GM23338 (cell line): ENCODE measurements around the gene CIAO3. TPM values are rescaled to one million over a fixed set of nuclear protein-coding genes. Genes with fewer than 3 reads are reported as not detected.

Source experiments
- ATAC-seq: fragments of 200-7000 bp; cut with Tn5 transposase; 3 replicates; pipeline ENCODE4 v1.9.1; 2020
- DNase-seq: peaks from one replicate; pipeline ENCODE4 v3.0.0-alpha.2; 2015; ENCODE audit warnings: low spot score
- H2AFZ ChIP-seq: fragments of 200-600 bp; sonication (generic); 2 replicates; pipeline ENCODE4 v1.8.0; 2016; ENCODE audit warnings: antibody characterized with exemption, mild to moderate bottlenecking, moderate library complexity
- H3F3A ChIP-seq: fragments of 200-600 bp; sonication (generic); replicated peaks from 2 replicates; pipeline ENCODE4 v1.8.0; 2017; ENCODE audit warnings: antibody characterized with exemption, mixed run types, low read depth
- H3K27ac ChIP-seq: fragments of 200-600 bp; sonication (generic); 2 replicates; pipeline ENCODE4 v1.6.1; 2016; ENCODE audit warnings: low read depth
- H3K27me3 ChIP-seq: fragments of 200-600 bp; sonication (generic); 2 replicates; pipeline ENCODE4 v1.8.0; 2016; ENCODE audit warnings: mild to moderate bottlenecking, mixed run types, moderate library complexity; ENCODE audit not compliant: insufficient read depth
- H3K36me3 ChIP-seq: fragments of 200-600 bp; sonication (generic); 2 replicates; pipeline ENCODE4 v1.8.0; 2016; ENCODE audit warnings: mild to moderate bottlenecking; ENCODE audit not compliant: insufficient read depth
- H3K4me1 ChIP-seq: fragments of 200-600 bp; sonication (generic); 2 replicates; pipeline ENCODE4 v1.8.0; 2016; ENCODE audit warnings: mild to moderate bottlenecking, moderate library complexity; ENCODE audit not compliant: insufficient read depth
- H3K4me2 ChIP-seq: fragments of 200-600 bp; sonication (generic); 2 replicates; pipeline ENCODE4 v1.7.1; 2017; ENCODE audit warnings: mixed run types
- H3K4me3 ChIP-seq: fragments of 200-600 bp; sonication (generic); 2 replicates; pipeline ENCODE4 v1.6.1; 2016; ENCODE audit warnings: mixed run types
- H3K79me2 ChIP-seq: fragments of 200-600 bp; sonication (generic); replicated peaks from 2 replicates; pipeline ENCODE4 v1.8.0; 2017; ENCODE audit warnings: mild to moderate bottlenecking; ENCODE audit not compliant: insufficient read depth
- H3K9me2 ChIP-seq: fragments of 200-600 bp; sonication (generic); 2 replicates; pipeline ENCODE4 v1.8.0; 2017; ENCODE audit not compliant: insufficient read depth
- H4K20me1 ChIP-seq: fragments of 200-600 bp; sonication (generic); replicated peaks from 2 replicates; pipeline ENCODE4 v1.8.0; 2017; ENCODE audit warnings: mild to moderate bottlenecking; ENCODE audit not compliant: insufficient read depth
- H3K27ac Mint-ChIP-seq: 2 replicates; pipeline ENCODE4 v1.8.0; 2020; ENCODE audit warnings: inconsistent platforms, mild to moderate bottlenecking, moderate library complexity, mixed read lengths
- H3K27me3 Mint-ChIP-seq: 3 replicates; pipeline ENCODE4 v1.8.0; 2022; ENCODE audit warnings: low read depth, mild to moderate bottlenecking, moderate library complexity, mixed read lengths, inconsistent platforms; ENCODE audit not compliant: insufficient read depth, poor library complexity
- H3K36me3 Mint-ChIP-seq: 3 replicates; pipeline ENCODE4 v1.8.0; 2021; ENCODE audit warnings: low read depth, mild to moderate bottlenecking, inconsistent platforms, moderate library complexity, mixed read lengths
- H3K4me1 Mint-ChIP-seq: 3 replicates; pipeline ENCODE4 v1.8.0; 2020; ENCODE audit warnings: mild to moderate bottlenecking, inconsistent platforms, mixed read lengths
- H3K4me3 Mint-ChIP-seq: 3 replicates; pipeline ENCODE4 v1.8.0; 2021; ENCODE audit warnings: moderate library complexity, mild to moderate bottlenecking, inconsistent platforms, mixed read lengths
- H3K9me3 Mint-ChIP-seq: 3 replicates; pipeline ENCODE4 v1.8.0; 2020; ENCODE audit warnings: moderate library complexity, mild to moderate bottlenecking, inconsistent platforms, mixed read lengths
- CREB1 ChIP-seq: fragments of 250-450 bp; sonication (Bioruptor Pico); IDR thresholded peaks from 2 replicates; pipeline ENCODE4 v1.5.0; 2020; ENCODE audit warnings: low read depth, mild to moderate bottlenecking, moderate library complexity
- EZH2 ChIP-seq: fragments of 200-600 bp; sonication (generic); IDR thresholded peaks from one replicate; pipeline ENCODE4 v1.8.0; 2017; ENCODE audit warnings: antibody characterized with exemption, mild to moderate bottlenecking, low read depth; ENCODE audit not compliant: unreplicated experiment
- JUNB ChIP-seq: IDR thresholded peaks from one replicate; pipeline ENCODE4 v1.6.1; 2016; ENCODE audit warnings: antibody characterized with exemption; ENCODE audit not compliant: unreplicated experiment
- NANOG ChIP-seq: IDR thresholded peaks from 2 replicates; pipeline ENCODE4 v1.6.1; 2016; ENCODE audit warnings: antibody characterized with exemption, borderline replicate concordance
- POLR2AphosphoS5 ChIP-seq: IDR thresholded peaks from 2 replicates; pipeline ENCODE4 v1.6.1; 2016; ENCODE audit warnings: antibody characterized with exemption, low read depth
- REST ChIP-seq: IDR thresholded peaks from one replicate; pipeline ENCODE4 v1.6.1; 2018; ENCODE audit warnings: antibody characterized with exemption; ENCODE audit not compliant: unreplicated experiment
- ZNF114 ChIP-seq: fragments of 250-450 bp; sonication (Bioruptor Pico); IDR thresholded peaks from 2 replicates; pipeline ENCODE4 v1.5.0; 2020; ENCODE audit warnings: mild to moderate bottlenecking, moderate library complexity
- ZNF462 ChIP-seq: fragments of 250-450 bp; sonication (Bioruptor Pico); IDR thresholded peaks from 2 replicates; pipeline ENCODE4 v1.5.0; 2020; ENCODE audit warnings: mild to moderate bottlenecking, moderate library complexity
- polyA plus RNA-seq: library from polyadenylated mRNA; unstranded; fragments of >200 nt; fragmentation: Nextera tagmentation; extraction: Ambion mirVana; gene quantifications from 2 replicates; pipeline ENCODE4 v1.2.1, GENCODE V29; 2016
- total RNA-seq: library from RNA; depleted of rRNA; stranded (reverse); fragments of >200 nt; shearing (Covaris generic); gene quantifications from 2 replicates; pipeline ENCODE4 v1.2.3, GENCODE V29; 2014
- TF ChIP-seq, protein P1 (sequence below), 2 experiments: fragments of 200-600 bp in 1 of 2; sonication (generic) in 1 of 2; conservative IDR thresholded peaks; 2 replicates each; pipeline versions ENCODE4 v1.5.1 to v1.6.1; 2016 to 2017; ENCODE audit warnings: antibody characterized with exemption in 2 of 2, low read depth in 2 of 2, mild to moderate bottlenecking in 2 of 2, moderate library complexity in 1 of 2

CIAO3 gene
- total and polyA plus RNA-seq, 2 experiments from 2014 or later, result 13.0 to 42.3 TPM

DNA sequence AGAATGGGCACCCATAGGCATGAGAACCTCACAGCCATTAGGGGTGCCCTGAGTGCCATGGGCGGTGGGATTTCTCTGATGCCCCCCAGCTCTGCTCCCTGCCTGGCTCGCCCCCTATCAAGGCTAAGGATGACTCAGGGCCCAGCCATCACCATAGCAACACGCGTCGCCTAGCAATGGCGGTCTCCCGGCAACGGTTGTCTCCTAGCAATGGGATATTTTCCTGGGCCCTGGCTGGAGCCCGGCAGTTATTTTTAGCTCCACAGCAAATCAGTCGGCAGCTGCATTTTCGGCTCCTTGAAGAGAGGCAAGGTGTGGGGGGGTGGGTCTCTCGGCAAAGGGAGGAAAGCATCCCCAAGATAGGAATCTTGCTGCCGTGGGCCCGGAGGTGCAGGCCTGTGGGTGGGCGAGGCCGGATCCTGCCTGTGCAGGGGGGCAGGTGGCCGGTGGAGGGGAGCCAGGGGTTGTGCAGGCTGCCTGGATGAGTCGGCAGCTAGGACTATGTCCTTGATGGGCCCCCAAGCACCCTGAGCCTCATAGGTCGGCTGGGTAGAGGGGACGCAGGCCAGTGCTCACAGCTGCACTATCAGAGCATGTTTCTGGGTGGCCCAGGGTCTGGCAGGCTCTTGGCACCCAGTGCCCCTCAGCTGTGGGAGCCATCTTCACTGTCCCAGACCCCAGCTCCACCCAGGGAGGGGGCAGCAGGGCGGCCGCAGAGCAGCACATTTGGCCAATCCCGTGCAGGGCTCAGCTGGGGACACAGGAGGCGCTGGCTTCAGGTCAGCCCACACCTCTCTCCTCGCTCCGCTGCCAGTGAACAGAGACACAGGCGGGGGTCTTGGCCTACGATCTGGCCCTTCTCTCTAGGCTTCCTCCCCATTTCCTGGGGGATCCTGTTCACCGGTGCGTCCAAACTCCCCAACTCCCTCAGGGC is 31.0 kb downstream of the CIAO3 start:
- no peak overlapping the region for H3K27ac ChIP-seq
- Mint-ChIP-seq H3K4me1 (no peaks in the 10 kb centered on the region; the same call in 2 of the 3 replicates), H3K9me3 (peaks cover 4% of the 10 kb centered on the region; the same call in 1 of the 3 replicates), H3K27me3 (peaks cover 57% of the 10 kb centered on the region), H3K4me3 (no peak overlapping the region; the same call in 2 of the 3 replicates), H3K27ac (no peak overlapping the region), H3K36me3 (no peaks in the 10 kb centered on the region)
- no peak overlapping the region for H2AFZ ChIP-seq
- H3K36me3 ChIP-seq, result no peaks in the 10 kb centered on the region
- no peaks in the 10 kb centered on the region for H3K4me1 ChIP-seq
- 0 out of 2 replicates have a peak, but pooled peaks cover 6% of the 10 kb centered on the region for H3F3A ChIP-seq
- no peak overlapping the region for H3K4me3 ChIP-seq
- H4K20me1 ChIP-seq, result no peaks in the 10 kb centered on the region
- ATAC-seq, result peak; percentile 3; the same call in 2 of the 3 replicates
- no peak overlapping the region for H3K4me2 ChIP-seq
- H3K27me3 ChIP-seq, result peaks cover 68% of the 10 kb centered on the region
- DNase-seq, result peak; percentile 79
- H3K79me2 ChIP-seq, result no peaks in the 10 kb centered on the region
- TF ChIP-seq, protein P1, sequence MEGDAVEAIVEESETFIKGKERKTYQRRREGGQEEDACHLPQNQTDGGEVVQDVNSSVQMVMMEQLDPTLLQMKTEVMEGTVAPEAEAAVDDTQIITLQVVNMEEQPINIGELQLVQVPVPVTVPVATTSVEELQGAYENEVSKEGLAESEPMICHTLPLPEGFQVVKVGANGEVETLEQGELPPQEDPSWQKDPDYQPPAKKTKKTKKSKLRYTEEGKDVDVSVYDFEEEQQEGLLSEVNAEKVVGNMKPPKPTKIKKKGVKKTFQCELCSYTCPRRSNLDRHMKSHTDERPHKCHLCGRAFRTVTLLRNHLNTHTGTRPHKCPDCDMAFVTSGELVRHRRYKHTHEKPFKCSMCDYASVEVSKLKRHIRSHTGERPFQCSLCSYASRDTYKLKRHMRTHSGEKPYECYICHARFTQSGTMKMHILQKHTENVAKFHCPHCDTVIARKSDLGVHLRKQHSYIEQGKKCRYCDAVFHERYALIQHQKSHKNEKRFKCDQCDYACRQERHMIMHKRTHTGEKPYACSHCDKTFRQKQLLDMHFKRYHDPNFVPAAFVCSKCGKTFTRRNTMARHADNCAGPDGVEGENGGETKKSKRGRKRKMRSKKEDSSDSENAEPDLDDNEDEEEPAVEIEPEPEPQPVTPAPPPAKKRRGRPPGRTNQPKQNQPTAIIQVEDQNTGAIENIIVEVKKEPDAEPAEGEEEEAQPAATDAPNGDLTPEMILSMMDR (conservative IDR thresholded peaks at IDR 0.05; ENCODE audit: low read depth in 2 of 2), result 0 out of 4 replicates have a peak, but pooled peaks of 1 of the 2 experiments have one; percentile 13
- no peak for TF ChIP-seq JUNB
- no peaks in the 10 kb centered on the region for H3K9me2 ChIP-seq

DNA sequence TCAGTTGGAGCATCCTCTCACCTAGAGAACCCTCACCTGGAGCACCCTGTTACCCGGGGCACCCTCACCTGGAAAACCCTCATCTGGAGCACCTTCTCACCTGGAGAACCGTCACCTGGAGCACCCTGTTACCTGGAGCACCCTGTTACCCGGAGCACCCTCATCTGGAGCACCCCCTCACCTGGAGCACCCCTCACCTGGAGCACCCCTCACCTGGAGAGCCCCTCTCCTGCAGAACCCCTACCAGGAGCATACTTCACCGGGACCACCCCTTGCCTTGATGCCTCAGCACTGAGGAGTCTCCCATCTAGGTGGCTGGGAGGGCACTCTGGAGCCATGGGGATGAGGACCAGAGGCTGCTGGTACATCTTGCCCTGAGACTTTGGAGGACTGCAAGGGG is 31.8 kb downstream of the CIAO3 start:
- no peak overlapping the region for H2AFZ ChIP-seq
- no peak overlapping the region for H3K4me2 ChIP-seq
- H3K4me1 Mint-ChIP-seq, result no peaks in the 10 kb centered on the region; the same call in 2 of the 3 replicates
- no peak overlapping the region for H3K4me3 Mint-ChIP-seq
- H3K9me2 ChIP-seq, result no peaks in the 10 kb centered on the region
- H3K36me3 Mint-ChIP-seq, result no peaks in the 10 kb centered on the region
- DNase-seq, result no peak
- no peaks in the 10 kb centered on the region for H3K79me2 ChIP-seq
- ATAC-seq, result no peak
- H3K4me1 ChIP-seq, result no peaks in the 10 kb centered on the region
- H4K20me1 ChIP-seq, result no peaks in the 10 kb centered on the region
- no peaks in the 10 kb centered on the region for H3K36me3 ChIP-seq
- peaks cover 4% of the 10 kb centered on the region; the same call in 1 of the 3 replicates for H3K9me3 Mint-ChIP-seq
- 0 out of 2 replicates have a peak, but pooled peaks cover 6% of the 10 kb centered on the region for H3F3A ChIP-seq
- peaks cover 70% of the 10 kb centered on the region for H3K27me3 ChIP-seq
- peaks cover 59% of the 10 kb centered on the region for H3K27me3 Mint-ChIP-seq
- H3K27ac ChIP-seq, result no peak overlapping the region
- H3K4me3 ChIP-seq, result no peak overlapping the region
- no peak overlapping the region for H3K27ac Mint-ChIP-seq
- TF ChIP-seq ZNF114 (CRISPR knock-in tag) (no peak), ZNF462 (no peak), EZH2 (no peak), NANOG (no peak), REST (no peak), CREB1 (no peak), POLR2AphosphoS5 (no peak)
